Measurements from ENCODE around the gene ZFP57. TPM values are rescaled to one million over a fixed set of nuclear protein-coding genes. Genes with fewer than 3 reads are reported as not detected.

ZFP57 gene
- total RNA-seq, 1 experiment from 2014 or later, result not detected

GRCh38 chr6:29726571-29727194, 45.7 kb upstream of the ZFP57 start:
- Histone ChIP-seq H3K27me3 (replicated peaks; ENCODE audit: control insufficient read depth, insufficient read depth, low read length) (no peaks in the 10 kb centered on the region), H3K36me3 (ENCODE audit: control insufficient read depth, insufficient read depth, low read length) (no peaks in the 10 kb centered on the region), H3K9me3 (no peaks in the 10 kb centered on the region), H3K4me3 (ENCODE audit: low read depth, low read length) (no peak overlapping the region), H3K4me1 (no peaks in the 10 kb centered on the region)
- no peak for TF ChIP-seq CTCF (IDR thresholded peaks at IDR 0.05; ENCODE audit: insufficient read depth in 1 of 2, low read depth in 1 of 2, low read length in 1 of 2, severe bottlenecking in 1 of 2, unreplicated experiment in 1 of 2)
- intact Hi-C loops (cut with micrococcal nuclease; ENCODE audit: unreplicated experiment), result no loop called here
- Mint-ChIP-seq H3K4me1 (ENCODE audit: low read depth, unreplicated experiment) (peaks cover 7% of the 10 kb centered on the region), H3K4me3 (ENCODE audit: unreplicated experiment) (no peak overlapping the region), H3K27ac (ENCODE audit: unreplicated experiment) (no peak overlapping the region), H3K9me3 (ENCODE audit: unreplicated experiment) (no peaks in the 10 kb centered on the region), H3K27me3 (ENCODE audit: insufficient read depth, unreplicated experiment) (peaks cover 13% of the 10 kb centered on the region), H3K36me3 (ENCODE audit: insufficient read depth, unreplicated experiment) (no peaks in the 10 kb centered on the region)
- no peak for DNase-seq
- ChIA-PET POLR2A (no interaction called here), CTCF (no interaction called here)
- BruUV-seq (replicated peaks), result no TSS peak

- Histone ChIP-seq H3K9me3 (no peaks in the 10 kb centered on the region), H3K4me1 (no peaks in the 10 kb centered on the region), H3K27me3 (replicated peaks; ENCODE audit: control insufficient read depth, insufficient read depth, low read length) (no peaks in the 10 kb centered on the region), H3K36me3 (ENCODE audit: control insufficient read depth, insufficient read depth, low read length) (no peaks in the 10 kb centered on the region), H3K4me3 (ENCODE audit: low read depth, low read length) (no peak overlapping the region)
- no TSS peak for BruUV-seq (replicated peaks)
- no peak for DNase-seq
- Mint-ChIP-seq H3K4me3 (ENCODE audit: unreplicated experiment) (no peak overlapping the region), H3K36me3 (ENCODE audit: insufficient read depth, unreplicated experiment) (no peaks in the 10 kb centered on the region), H3K4me1 (ENCODE audit: low read depth, unreplicated experiment) (peaks cover 7% of the 10 kb centered on the region), H3K9me3 (ENCODE audit: unreplicated experiment) (no peaks in the 10 kb centered on the region), H3K27me3 (ENCODE audit: insufficient read depth, unreplicated experiment) (peaks cover 15% of the 10 kb centered on the region), H3K27ac (ENCODE audit: unreplicated experiment) (no peak overlapping the region)
- intact Hi-C loops (cut with micrococcal nuclease; ENCODE audit: unreplicated experiment), result no loop called here
- TF ChIP-seq CTCF (IDR thresholded peaks at IDR 0.05; ENCODE audit: insufficient read depth in 1 of 2, low read depth in 1 of 2, low read length in 1 of 2, severe bottlenecking in 1 of 2, unreplicated experiment in 1 of 2), result no peak
- CTCF ChIA-PET, result interaction anchor here (0.9 kb wide), 1 partner anchor 23 kb away, joined by 3 read pairs; no protein-coding TSS in a partner anchor
- POLR2A ChIA-PET, result no interaction called here
Observed at GRCh38 chr6:29726001-29726400, 45.0 kb upstream of the ZFP57 start.

- Mint-ChIP-seq H3K4me1 (ENCODE audit: low read depth, unreplicated experiment) (peaks cover 7% of the 10 kb centered on the region), H3K27ac (ENCODE audit: unreplicated experiment) (no peak overlapping the region), H3K36me3 (ENCODE audit: insufficient read depth, unreplicated experiment) (no peaks in the 10 kb centered on the region), H3K9me3 (ENCODE audit: unreplicated experiment) (no peaks in the 10 kb centered on the region), H3K27me3 (ENCODE audit: insufficient read depth, unreplicated experiment) (peaks cover 11% of the 10 kb centered on the region), H3K4me3 (ENCODE audit: unreplicated experiment) (peak overlapping the region; percentile 68)
- Histone ChIP-seq H3K9me3 (no peaks in the 10 kb centered on the region), H3K36me3 (ENCODE audit: control insufficient read depth, insufficient read depth, low read length) (no peaks in the 10 kb centered on the region), H3K27me3 (replicated peaks; ENCODE audit: control insufficient read depth, insufficient read depth, low read length) (no peaks in the 10 kb centered on the region), H3K4me1 (no peaks in the 10 kb centered on the region), H3K4me3 (ENCODE audit: low read depth, low read length) (no peak overlapping the region)
- no peak for TF ChIP-seq CTCF (IDR thresholded peaks at IDR 0.05; ENCODE audit: insufficient read depth in 1 of 2, low read depth in 1 of 2, low read length in 1 of 2, severe bottlenecking in 1 of 2, unreplicated experiment in 1 of 2)
- intact Hi-C loops (cut with micrococcal nuclease; ENCODE audit: unreplicated experiment), result no loop called here
- DNase-seq, result no peak
- POLR2A ChIA-PET, result no interaction called here
- BruUV-seq (replicated peaks), result no TSS peak
- CTCF ChIA-PET, result interaction anchor here (0.9 kb wide), 1 partner anchor 23 kb away, joined by 3 read pairs; no protein-coding TSS in a partner anchor
Observed at GRCh38 chr6:29724937-29725869, 44.3 kb upstream of the ZFP57 start.

Measured in Caco-2 (cell line).